Embryonic facial prominence (tissue), 1 donor: Measurements from ENCODE around the gene KCNH1.

Source experiments
- DNase-seq: peaks from one replicate; pipeline ENCODE4 v3.0.0-alpha.2; 2016; ENCODE audit errors: extremely low spot score

Gene KCNH1

DNA sequence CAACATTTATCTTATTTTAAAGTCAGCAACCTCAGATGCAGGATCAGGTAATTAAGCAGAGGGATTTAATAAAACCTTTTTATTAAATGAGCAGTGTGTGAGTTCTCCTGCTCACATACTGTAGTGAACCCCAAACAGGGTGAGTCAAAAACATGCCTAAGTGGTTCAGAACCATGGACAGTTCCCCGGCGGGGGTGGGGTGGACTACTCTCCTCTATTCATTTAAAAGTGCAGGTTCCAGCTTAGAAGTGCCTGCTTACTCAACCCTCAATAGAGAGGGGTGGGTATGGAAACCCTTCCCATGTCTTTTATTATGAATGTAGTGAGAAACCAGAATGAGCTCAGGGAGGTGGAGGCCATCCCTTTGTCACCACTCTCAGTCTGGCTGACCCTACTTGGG is 407.3 kb downstream of the KCNH1 start:
- DNase-seq = no peak

DNA sequence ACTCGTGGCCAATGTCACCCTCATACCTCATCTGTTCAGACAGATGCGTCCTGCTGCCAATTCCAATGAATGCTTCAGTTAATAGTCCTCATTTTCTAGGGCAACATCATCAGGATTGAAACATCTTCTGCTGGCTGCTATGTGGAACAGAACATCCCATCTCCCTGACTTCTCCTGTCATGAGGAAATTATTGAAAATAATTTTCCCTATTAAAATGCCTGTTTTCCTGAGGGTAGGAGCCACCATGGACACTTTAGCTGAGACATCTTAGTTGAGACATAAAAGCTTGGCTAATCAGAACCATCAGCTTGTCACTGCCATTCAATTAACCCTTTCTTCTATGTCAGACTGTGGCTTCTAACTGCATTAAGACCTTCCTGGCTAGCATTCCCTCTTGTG is 409.2 kb downstream of the KCNH1 start:
- no peak for DNase-seq

DNA sequence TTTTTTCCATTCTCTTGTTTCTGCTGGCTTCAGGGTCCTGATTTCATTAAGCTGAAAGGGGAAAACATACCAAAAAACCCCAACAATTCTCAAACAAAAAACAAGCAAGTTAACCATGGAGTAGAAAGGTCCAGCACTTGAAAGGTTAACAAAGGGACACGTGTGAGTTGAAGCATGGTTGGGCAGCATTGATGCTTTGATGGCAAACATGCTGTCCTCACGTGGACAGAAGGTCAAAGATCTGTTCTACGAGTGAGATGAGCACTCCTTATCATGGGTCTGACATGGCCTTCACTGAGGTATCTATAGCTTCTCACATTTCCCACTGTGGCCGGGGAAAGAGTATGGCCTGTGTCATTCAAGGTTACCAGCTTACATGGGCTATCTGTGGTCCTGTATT is 410.3 kb downstream of the KCNH1 start:
- no peak for DNase-seq

DNA sequence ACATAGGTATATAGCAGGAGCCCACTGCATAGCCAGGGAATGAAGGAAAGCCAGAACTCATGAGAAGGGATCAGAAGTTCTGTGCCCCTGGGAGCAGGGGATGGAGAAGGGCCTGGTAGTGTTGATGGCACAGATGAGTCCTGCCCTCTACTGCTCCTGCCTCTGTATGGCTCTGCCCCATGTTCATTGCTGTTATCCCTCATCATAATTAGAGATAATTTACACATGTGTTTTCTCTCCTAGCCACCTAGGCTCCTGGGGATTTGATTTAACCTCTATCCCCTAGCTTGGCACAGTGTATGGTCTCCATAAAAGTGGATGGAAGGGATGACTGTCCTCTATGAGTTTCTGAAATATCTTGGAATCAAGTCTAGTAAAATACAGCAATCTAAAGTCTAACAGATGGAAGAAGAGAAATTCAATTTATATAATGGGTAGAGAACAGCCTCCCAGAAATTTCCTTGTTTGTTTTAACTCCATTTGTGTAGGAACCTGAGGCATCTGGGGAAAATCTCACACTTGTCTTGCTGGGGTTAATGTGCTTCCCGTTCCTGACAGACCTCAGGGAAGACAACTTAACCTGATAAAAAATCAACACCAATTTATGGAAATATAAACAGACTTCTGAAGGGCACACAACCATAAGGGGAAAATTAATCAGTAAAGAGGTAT is 411.4 kb downstream of the KCNH1 start:
- DNase-seq = no peak

DNA sequence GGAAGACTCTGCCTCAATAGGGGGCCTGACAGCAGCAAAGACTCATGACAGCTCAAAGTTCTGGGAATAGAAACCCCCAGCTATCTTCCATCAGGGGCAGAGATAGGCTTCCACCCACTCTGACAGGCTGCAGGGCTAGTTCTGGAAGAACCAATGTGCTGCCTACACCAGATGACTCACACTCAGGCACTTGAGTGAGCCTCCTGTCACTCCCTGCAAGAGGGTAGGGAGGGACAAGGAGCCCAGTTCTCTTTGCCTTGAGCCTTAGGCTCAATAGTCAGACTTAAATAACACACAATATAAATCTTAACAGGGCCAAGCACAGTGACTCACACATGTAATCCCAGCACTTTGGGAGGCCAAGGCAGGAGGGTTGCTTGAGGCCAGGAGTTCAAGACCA is 418.9 kb downstream of the KCNH1 start:
- DNase-seq = no peak

DNA sequence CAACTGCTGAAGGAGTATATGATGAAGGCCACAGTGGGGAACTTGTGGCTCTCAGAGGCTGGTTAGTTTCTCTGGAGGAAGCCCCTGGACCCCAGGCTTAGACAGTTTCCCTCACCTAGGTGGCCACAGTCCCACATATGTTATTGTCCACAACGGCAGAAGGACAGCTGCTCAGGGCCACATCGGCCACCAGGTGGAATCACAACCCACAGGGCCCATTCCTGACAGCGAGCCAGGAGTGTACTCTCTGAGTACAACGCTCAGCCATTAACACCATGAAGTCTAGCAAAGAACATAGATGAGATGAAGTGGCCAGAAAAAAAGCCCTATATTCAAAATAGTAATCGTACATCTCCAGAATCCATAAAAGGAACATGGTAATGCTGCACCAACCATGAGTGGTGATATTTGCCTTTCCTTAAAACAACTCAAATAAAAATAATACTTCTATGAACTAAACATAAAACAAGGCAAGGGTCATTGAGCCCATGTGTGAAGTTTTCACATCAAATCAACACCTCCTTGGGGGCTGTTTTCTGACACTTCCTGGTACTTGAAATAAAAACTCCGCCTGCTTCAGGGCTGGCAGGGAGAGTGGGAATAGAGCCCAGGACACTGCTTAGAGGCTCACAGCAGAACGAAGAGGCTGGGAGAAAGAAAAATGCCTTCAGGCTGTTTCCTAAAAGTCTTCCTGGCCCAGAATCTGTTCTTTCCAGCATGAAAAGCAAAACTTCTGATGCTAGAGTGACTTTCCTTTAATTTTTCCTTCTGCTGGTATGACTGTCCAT is 421.9 kb downstream of the KCNH1 start:
- no peak for DNase-seq

DNA sequence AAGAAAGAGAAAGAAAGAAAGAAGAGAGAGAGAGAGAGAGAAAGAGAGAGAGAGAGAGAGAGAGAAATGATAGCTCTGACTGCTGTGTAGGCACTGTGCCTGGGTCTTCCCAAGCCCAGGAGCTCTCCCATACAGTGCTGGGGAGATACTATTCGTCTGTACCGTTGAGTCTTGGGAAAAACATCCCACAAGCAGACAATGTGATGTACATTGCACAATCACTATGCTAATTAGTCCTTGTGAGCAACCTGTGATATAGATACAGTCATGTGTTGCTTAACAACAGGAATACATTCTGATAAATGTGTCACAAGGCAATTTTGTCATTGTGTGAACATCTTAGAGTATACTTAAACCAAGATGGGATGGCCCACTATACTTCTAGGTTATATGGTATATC is 424.2 kb downstream of the KCNH1 start:
- DNase-seq = no peak

DNA sequence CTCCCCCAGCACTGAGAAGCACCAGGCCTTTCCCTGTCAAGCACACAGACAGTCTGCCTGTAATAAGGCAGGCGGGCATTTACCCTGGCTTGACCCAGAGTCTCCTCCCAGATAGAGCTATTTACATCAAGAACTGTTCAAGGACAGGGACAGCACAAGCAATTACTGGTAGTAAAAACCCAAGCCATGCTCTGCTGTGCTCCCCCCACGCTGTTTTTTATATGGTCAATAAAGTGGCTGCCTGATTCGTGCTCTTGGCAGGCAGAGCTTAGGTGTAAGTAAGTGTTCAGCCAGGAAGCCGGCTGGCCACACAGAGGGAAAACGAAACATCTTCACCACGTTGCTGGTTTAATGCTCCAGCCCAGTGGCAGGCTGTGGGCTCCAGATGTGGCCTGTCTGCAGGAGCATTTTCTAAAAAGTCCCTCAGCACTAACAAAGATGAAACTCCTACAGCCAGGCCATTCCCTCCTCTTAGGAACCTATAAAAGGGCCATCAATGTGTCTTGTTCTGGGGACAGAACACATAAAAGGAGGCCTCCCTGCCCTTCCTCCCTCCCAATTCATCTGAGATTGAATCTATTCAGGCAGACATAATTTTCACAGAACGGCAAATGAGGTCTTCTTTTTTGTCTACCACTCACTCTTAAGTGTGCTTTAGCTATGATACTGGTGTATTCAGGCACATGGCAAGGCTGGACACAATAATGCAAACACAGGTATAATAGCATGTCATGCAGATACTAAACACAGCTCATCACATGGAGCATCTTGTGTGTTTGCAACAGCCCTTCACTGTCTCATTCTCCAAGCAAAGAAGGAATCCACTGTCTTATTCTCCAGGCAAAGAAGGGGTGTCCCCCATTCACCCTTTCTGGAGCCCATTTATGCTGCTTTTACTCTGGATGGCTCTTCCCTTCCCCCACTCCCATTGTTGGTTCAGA is 426.4 kb downstream of the KCNH1 start:
- DNase-seq = no peak

DNA sequence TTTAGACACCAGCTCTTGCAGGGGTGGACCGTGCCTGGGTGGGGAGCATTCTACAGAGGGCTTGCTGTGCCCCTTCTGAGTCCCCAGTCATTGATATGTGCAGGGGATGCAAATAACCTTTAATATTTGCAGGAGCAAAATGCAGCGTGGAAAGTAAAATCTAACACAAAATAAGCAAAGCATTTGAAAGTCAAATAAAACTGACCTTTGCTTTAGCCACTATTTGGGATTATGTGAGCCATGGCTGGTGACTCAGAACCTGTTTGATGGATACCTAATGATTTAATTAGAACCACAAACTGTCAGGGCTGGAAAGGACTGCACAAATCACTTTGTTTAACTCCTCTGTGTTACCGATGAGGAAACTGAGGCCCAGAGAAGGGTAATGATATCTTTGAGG is 427.7 kb downstream of the KCNH1 start:
- DNase-seq = no peak

DNA sequence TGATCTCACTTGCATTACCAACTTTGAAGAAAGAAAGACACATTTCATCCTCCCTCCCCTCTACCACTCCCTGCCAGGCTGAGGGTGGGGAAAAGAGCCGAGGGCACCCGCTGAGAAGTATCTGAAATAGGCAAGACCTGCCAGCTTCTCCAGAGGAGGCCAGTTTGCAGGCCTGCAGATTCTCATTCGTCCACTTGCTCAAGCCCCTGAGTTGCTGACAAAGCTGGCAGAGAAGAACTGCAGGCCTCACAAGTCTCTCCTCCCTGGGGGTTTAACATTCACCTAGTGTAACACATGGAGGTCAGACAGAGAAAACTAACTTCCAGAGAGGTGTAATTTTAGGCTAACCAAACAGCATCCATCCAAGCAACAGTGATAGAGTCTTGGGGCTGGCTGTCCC is 428.9 kb downstream of the KCNH1 start:
- no peak for DNase-seq

DNA sequence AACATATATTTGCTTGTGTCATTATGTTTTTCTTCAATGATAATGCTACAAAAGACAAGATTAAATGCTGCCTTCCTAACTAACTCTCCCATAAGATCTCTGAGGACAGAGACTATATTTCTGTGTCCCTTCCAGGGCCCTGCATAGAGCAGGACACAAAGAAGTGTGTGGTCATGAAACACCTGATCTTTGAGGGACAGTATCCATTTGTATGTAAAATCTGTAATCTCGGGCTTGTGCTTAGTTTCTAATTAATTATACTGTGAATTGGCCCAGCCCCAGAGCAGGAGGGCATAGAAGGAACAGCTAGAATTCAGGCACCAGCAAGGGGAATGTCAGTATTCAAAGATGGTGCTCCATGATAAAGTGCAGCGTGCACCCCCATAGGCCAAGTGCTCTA is 430.4 kb downstream of the KCNH1 start:
- no peak for DNase-seq

DNA sequence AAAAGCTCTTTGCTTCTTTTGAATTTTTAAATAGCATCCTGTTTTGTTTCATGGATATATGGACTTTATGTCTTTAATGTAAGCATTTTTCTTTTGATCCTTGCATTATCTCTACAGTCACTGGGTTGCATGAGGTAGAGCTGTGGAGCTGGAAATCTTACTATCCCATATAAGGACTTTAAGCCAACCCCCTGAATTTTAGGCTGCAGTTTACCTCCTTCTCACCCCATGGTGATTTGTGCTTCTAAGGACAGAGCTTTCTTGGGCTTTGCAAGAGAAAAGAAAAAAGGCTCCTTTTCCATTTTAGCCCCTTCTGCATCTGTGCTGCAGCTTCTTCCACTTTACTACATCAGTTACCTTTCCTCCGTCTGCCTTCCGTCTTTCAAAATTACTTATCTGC is 431.4 kb downstream of the KCNH1 start:
- DNase-seq = no peak

DNA sequence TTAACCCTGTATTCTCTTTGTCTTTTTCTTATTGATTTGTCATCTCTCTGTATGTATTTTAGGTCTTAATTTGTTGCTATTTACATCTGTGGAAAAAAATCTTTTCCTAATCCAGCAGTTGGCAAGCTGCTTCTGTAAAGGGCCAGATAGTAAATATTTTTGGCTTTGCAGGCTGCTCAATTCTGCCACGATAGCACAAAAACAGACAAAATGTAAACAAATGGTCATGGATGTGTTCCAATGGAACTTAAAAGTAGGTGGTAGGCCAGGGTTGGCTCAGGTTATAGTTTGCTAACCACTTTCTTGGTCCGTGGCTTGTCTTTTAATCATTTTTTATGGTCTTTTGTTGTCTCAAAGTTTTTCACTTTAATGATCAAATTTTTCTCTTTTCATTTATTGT is 433.4 kb downstream of the KCNH1 start:
- no peak for DNase-seq

DNA sequence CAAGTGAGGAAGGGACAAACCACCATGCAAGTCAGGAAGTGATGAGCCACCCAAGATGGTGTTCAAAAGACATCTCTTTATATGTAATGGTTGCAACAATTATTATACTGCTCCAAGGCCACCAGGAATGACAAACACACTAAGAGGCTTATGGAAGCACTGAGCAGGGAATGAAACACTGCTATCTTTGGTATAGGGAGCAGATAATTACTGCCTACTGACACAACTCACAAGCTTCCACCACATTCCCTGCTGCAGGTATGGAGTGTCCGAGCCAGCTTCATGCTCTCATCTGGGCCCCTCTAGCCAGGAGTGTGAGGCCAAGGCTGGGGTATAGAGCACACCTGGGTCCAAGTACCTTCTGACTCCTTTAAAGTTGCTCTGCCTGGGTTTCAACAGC is 433.9 kb downstream of the KCNH1 start:
- DNase-seq = no peak

DNA sequence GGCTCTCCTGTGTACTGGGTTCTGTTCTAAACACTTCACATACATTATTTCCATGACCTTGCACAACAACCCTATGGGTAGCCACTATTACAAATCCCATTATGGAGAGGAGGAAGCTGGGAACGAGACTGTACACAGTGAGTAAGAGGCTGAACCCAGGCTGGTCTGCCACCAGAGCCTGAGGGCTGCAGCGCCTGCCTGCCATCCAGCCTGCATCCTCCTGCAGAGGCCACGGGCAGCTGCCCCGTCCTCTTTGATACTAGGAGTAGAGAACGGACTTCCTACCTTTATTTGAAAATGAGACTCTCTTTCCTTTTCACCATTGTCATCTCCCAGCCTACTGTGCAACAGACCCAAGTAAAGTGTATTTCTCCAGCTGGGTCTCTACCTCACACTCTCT is 435.3 kb downstream of the KCNH1 start:
- DNase-seq = no peak

DNA sequence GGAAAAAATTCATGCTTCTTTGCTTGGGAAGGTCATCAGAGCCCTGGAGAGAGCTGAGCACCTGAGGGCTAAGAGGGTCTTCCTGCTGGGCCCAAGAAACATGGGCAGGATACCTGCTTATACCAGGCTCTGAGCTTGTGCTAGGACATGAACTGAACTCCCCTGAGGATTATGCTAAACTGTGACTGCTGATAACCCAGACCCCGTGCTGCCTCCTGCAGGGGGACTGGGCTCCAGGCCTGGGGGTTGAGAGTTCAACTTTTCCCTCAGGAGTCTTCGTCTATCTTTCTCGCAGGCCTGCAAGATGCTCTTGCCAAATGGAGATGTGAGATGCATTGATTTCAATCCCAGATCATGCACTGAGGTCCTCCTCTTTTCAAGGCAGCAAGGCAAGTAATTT is 436.8 kb downstream of the KCNH1 start:
- DNase-seq = no peak

DNA sequence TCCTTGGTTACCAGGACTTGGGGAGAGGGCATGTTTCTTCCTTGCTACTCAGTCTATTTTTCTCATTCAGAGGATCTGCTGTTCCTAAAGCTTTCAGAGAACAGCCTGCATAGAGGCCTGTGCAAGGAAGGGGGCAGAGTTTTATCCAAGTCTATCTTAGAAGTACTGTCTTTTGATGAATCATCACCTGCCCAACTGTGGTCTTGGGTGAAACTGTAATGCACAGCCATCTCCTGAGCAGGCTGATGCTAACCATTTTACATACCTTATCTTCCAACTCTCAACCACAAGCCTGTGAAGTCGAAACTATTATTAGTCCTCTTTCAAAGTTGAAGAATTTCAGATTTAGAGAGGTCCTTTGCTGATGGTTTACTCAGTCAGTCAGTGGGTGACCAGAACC is 437.2 kb downstream of the KCNH1 start:
- DNase-seq = no peak

DNA sequence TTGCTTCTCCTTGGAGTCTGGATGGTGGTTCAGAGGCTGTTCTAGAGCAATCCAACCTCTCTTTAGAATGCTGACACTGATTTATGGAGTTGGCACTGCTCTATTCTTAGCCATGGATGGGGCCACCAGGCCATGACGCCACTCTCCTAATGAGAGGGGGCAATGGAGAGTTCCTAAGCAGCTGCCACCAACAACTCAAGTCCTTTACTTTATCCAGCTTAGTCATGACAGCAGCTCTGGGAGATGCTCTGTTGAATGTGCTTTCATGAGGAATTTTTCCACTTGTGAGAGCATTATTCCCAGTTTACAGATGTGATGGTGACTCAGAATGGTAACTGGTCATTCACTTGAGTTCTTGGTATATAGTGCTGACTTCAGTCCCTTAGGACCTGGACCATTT is 438.9 kb downstream of the KCNH1 start:
- DNase-seq = no peak

DNA sequence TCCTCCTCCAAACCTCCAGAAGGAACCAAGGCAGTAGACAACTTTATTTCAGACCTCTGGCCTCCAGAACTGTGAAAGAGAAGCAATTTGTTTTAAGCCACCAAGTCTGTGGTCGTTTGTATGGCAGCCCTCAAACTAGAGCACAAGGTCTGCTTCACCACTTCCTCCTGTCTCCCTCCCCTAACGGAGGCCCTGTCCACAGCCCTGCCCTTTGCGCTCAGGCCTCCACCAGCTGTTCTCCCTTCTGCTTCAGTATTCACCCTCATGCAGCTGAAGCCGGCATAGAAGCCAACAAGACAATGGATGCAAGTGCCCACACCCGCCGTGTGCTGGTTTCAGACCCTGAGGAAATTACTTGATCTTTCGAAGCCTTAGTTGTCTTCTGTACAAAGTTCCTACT is 441.2 kb downstream of the KCNH1 start:
- DNase-seq = no peak

DNA sequence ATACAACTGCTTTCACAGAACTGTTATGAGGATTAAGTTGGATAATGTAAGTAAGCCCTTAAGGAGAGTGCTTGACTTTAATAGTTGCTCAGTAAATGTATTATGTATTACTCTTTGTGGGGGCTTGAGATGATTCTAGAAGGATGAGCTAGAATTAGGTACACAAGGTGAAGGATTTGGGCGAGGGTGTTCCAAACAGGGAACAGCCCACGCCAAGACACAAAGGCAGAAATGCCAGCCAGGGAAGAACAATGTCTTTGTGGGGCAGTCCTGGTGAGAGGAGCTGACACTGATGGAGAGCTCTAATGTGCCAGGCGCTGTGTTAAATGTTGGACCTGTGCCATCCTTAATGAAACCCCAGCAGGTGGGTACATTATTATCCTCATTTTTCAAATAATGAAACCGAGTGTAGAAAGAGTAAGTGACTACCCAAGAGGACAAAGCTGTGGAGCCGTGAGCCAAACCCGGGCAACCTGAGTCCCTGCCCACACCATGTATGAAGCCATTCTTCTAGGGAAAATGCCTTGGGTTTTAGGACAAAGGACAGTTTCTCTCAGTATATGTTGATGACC is 442.8 kb downstream of the KCNH1 start:
- DNase-seq = no peak

DNA sequence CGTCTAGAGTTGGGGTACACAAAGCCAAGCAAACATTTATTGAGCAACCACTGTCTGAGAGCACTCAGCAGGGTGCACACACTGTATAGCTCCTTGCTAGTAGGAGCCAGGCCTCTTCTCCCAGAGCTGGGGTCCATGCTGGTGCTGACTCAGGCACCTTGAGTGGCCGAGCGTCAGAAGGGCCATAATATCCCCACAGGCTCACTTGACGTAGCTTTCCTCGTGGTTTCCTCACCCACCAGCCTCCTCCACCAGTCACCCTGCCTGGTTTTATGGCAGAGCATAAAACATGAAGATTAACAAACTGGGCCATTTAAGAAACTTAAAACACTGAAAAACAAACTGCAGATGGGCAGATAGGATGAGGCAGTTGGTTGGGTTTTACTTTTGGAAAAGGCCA is 443.7 kb downstream of the KCNH1 start:
- no peak for DNase-seq

DNA sequence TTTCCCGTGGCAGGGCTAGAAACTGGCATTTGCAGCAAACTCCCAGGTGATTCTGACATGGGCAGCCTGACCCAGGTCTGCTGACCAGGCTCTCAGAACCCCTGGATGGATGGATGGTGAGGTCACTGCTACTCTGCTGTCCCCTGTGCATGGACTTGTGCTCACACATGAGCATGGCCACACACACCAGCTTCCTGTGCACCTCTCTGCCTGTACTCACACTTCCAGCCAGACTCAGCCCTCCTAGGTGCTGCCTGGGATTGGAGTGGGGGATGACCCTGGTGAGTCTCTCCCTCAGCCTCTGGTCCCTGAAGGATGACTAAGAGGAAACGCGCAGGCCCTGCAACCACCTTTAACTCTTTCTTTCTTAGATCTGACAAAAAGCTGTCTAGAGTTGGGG is 444.1 kb downstream of the KCNH1 start:
- no peak for DNase-seq
